WTC11 (cell line): ENCODE measurements around the gene SFRP2. TPM values are rescaled to one million over a fixed set of nuclear protein-coding genes. Genes with fewer than 3 reads are reported as not detected.

ENCODE experiments used
- ATAC-seq: fragments of 200-7000 bp; cut with Tn5 transposase; 2 replicates; pipeline ENCODE4 v1.10.0; 2021; ENCODE audit warnings: mild to moderate bottlenecking, moderate library complexity
- CTCF ChIA-PET: fragments of 300-600 bp; sonication (Branson Sonifier 250); formaldehyde crosslinking; loops from one replicate; lab custom pipeline; 2021; ENCODE audit warnings: antibody characterized with exemption; lab: Charles Lee
- POLR2A ChIA-PET: fragments of 350-600 bp; sonication (Branson Sonifier 250); formaldehyde crosslinking; loops from one replicate; lab custom pipeline; 2021; ENCODE audit warnings: antibody characterized with exemption; lab: Charles Lee
- DNase-seq: peaks from one replicate; pipeline ENCODE4 v3.0.0; 2021; ENCODE audit warnings: low spot score
- H3K27ac Mint-ChIP-seq: 2 replicates; pipeline ENCODE4 v1.8.0; 2021; ENCODE audit warnings: mixed read lengths
- H3K27me3 Mint-ChIP-seq: 2 replicates; pipeline ENCODE4 v1.8.0; 2021; ENCODE audit warnings: low read depth, mild to moderate bottlenecking, moderate library complexity, mixed read lengths
- H3K36me3 Mint-ChIP-seq: 2 replicates; pipeline ENCODE4 v1.8.0; 2021; ENCODE audit warnings: mixed read lengths
- H3K4me1 Mint-ChIP-seq: 2 replicates; pipeline ENCODE4 v1.8.0; 2022; ENCODE audit warnings: mixed read lengths
- H3K4me3 Mint-ChIP-seq: 2 replicates; pipeline ENCODE4 v1.8.0; 2021; ENCODE audit warnings: mild to moderate bottlenecking, moderate library complexity, mixed read lengths
- H3K9me3 Mint-ChIP-seq: 2 replicates; pipeline ENCODE4 v1.8.0; 2021; ENCODE audit warnings: mixed read lengths
- CBFB ChIP-seq: sonication (generic); formaldehyde crosslinking; IDR thresholded peaks from 2 replicates; pipeline ENCODE4 v1.8.1; 2022; ENCODE audit warnings: mild to moderate bottlenecking, low read depth, missing genetic modification reagents
- ETV6 ChIP-seq: sonication (generic); formaldehyde crosslinking; IDR thresholded peaks from 2 replicates; pipeline ENCODE4 v1.8.1; 2022; ENCODE audit warnings: mild to moderate bottlenecking, missing genetic modification reagents
- FOXK1 ChIP-seq: sonication (generic); formaldehyde crosslinking; IDR thresholded peaks from 2 replicates; pipeline ENCODE4 v1.8.0; 2022; ENCODE audit warnings: mild to moderate bottlenecking, moderate library complexity, missing genetic modification reagents
- GABPB1 ChIP-seq: sonication (generic); formaldehyde crosslinking; IDR thresholded peaks from 2 replicates; pipeline ENCODE4 v1.8.1; 2023; ENCODE audit warnings: mild to moderate bottlenecking, missing genetic modification reagents
- HMGA2 ChIP-seq: fragments of 250-450 bp; sonication (Bioruptor Pico); IDR thresholded peaks from 2 replicates; pipeline ENCODE4 v1.4.0; 2021; ENCODE audit warnings: mild to moderate bottlenecking, moderate library complexity
- MYBL2 ChIP-seq: sonication (generic); formaldehyde crosslinking; IDR thresholded peaks from 2 replicates; pipeline ENCODE4 v1.8.1; 2023; ENCODE audit warnings: mild to moderate bottlenecking, moderate library complexity, missing genetic modification reagents
- NFATC4 ChIP-seq: fragments of 250-450 bp; sonication (Bioruptor Pico); IDR thresholded peaks from 2 replicates; pipeline ENCODE4 v1.9.0; 2021; ENCODE audit warnings: mild to moderate bottlenecking
- SP1 ChIP-seq: sonication (generic); formaldehyde crosslinking; conservative IDR thresholded peaks from 2 replicates; pipeline ENCODE4 v1.8.1; 2022; ENCODE audit warnings: missing genetic modification reagents
- TCF7 ChIP-seq: sonication (generic); formaldehyde crosslinking; IDR thresholded peaks from 2 replicates; pipeline ENCODE4 v1.8.0; 2022; ENCODE audit warnings: mild to moderate bottlenecking, low read depth, missing genetic modification reagents, moderate library complexity
- ZBTB21 ChIP-seq: sonication (generic); formaldehyde crosslinking; IDR thresholded peaks from 2 replicates; pipeline ENCODE4 v1.8.1; 2023; ENCODE audit warnings: mild to moderate bottlenecking, missing genetic modification reagents, borderline replicate concordance
- ZNF138 ChIP-seq: sonication (generic); formaldehyde crosslinking; conservative IDR thresholded peaks from 2 replicates; pipeline ENCODE4 v1.8.1; 2022; ENCODE audit warnings: mild to moderate bottlenecking, moderate library complexity, missing genetic modification reagents
- ZNF232 ChIP-seq: sonication (generic); formaldehyde crosslinking; IDR thresholded peaks from 2 replicates; pipeline ENCODE4 v1.8.0; 2022; ENCODE audit warnings: mild to moderate bottlenecking, missing genetic modification reagents
- ZNF263 ChIP-seq: sonication (generic); formaldehyde crosslinking; IDR thresholded peaks from 2 replicates; pipeline ENCODE4 v1.8.1; 2022; ENCODE audit warnings: low read depth, mild to moderate bottlenecking, moderate library complexity, missing genetic modification reagents
- ZNF317 ChIP-seq: sonication (generic); formaldehyde crosslinking; IDR thresholded peaks from 2 replicates; pipeline ENCODE4 v1.8.1; 2023; ENCODE audit warnings: low read depth, mild to moderate bottlenecking, moderate library complexity, missing genetic modification reagents, borderline replicate concordance
- total RNA-seq: library from RNA; stranded (reverse); gene quantifications from 3 replicates; pipeline ENCODE4 v1.2.3, GENCODE V29; 2021
- TF ChIP-seq, protein P1 (sequence below): sonication (generic); formaldehyde crosslinking; IDR thresholded peaks from 2 replicates; pipeline ENCODE4 v1.8.0; 2022; ENCODE audit warnings: mild to moderate bottlenecking, missing genetic modification reagents
- TF ChIP-seq, protein P2 (sequence below): fragments of 250-450 bp; sonication (Bioruptor Pico); IDR thresholded peaks from 2 replicates; pipeline ENCODE4 v1.9.0; 2021; ENCODE audit warnings: mild to moderate bottlenecking, borderline replicate concordance
- TF ChIP-seq, protein P3 (sequence below): fragments of 250-450 bp; sonication (Bioruptor Pico); IDR thresholded peaks from 2 replicates; pipeline ENCODE4 v2.1.2; 2022; ENCODE audit warnings: mild to moderate bottlenecking, moderate library complexity
- TF ChIP-seq, protein P4 (sequence below): fragments of 200-600 bp; IDR thresholded peaks from 2 replicates; pipeline ENCODE4 v1.8.0; 2022; ENCODE audit warnings: antibody characterized with exemption
- TF ChIP-seq, protein P5 (sequence below): sonication (generic); formaldehyde crosslinking; IDR thresholded peaks from 2 replicates; pipeline ENCODE4 v1.8.0; 2022; ENCODE audit warnings: mild to moderate bottlenecking, missing genetic modification reagents

Gene SFRP2
- total RNA-seq, 1 experiment from 2014 or later = 417 TPM

DNA sequence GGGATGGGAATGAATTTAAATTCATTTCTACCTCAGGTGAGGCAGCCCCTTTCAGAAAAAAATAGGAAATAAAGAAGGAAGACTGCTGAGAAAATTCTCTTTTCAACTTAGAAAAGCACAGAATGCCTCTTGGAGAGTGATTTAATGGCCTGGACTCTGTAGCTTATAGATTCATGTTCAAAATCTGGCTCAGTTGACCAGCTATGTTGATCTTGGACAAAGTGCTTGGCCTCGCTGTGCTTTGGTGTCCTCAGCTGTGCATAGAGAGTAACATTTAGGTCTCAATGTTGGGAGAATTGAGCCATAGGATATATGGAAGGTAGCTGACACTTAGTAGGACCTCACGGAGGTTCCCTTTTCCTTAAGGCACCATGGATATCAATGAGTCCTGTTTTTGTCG, 49.7 kb upstream of the SFRP2 start:
- Mint-ChIP-seq H3K4me1 (no peaks in the 10 kb centered on the region), H3K9me3 (peaks cover 5% of the 10 kb centered on the region), H3K4me3 (no peak overlapping the region), H3K36me3 (no peaks in the 10 kb centered on the region), H3K27me3 (no peaks in the 10 kb centered on the region), H3K27ac (no peak overlapping the region)
- no peak for DNase-seq
- CTCF ChIA-PET = no interaction called here
- TF ChIP-seq NFATC4 (CRISPR knock-in tag) = no peak
- TF ChIP-seq CBFB (CRISPR knock-in tag) = no peak
- TF ChIP-seq TCF7 (CRISPR knock-in tag) = no peak
- TF ChIP-seq MYBL2 (CRISPR knock-in tag) = no peak
- TF ChIP-seq, protein P1, sequence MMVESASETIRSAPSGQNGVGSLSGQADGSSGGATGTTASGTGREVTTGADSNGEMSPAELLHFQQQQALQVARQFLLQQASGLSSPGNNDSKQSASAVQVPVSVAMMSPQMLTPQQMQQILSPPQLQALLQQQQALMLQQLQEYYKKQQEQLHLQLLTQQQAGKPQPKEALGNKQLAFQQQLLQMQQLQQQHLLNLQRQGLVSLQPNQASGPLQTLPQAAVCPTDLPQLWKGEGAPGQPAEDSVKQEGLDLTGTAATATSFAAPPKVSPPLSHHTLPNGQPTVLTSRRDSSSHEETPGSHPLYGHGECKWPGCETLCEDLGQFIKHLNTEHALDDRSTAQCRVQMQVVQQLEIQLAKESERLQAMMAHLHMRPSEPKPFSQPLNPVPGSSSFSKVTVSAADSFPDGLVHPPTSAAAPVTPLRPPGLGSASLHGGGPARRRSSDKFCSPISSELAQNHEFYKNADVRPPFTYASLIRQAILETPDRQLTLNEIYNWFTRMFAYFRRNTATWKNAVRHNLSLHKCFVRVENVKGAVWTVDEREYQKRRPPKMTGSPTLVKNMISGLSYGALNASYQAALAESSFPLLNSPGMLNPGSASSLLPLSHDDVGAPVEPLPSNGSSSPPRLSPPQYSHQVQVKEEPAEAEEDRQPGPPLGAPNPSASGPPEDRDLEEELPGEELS (CRISPR knock-in tag) = no peak
- TF ChIP-seq, protein P2, sequence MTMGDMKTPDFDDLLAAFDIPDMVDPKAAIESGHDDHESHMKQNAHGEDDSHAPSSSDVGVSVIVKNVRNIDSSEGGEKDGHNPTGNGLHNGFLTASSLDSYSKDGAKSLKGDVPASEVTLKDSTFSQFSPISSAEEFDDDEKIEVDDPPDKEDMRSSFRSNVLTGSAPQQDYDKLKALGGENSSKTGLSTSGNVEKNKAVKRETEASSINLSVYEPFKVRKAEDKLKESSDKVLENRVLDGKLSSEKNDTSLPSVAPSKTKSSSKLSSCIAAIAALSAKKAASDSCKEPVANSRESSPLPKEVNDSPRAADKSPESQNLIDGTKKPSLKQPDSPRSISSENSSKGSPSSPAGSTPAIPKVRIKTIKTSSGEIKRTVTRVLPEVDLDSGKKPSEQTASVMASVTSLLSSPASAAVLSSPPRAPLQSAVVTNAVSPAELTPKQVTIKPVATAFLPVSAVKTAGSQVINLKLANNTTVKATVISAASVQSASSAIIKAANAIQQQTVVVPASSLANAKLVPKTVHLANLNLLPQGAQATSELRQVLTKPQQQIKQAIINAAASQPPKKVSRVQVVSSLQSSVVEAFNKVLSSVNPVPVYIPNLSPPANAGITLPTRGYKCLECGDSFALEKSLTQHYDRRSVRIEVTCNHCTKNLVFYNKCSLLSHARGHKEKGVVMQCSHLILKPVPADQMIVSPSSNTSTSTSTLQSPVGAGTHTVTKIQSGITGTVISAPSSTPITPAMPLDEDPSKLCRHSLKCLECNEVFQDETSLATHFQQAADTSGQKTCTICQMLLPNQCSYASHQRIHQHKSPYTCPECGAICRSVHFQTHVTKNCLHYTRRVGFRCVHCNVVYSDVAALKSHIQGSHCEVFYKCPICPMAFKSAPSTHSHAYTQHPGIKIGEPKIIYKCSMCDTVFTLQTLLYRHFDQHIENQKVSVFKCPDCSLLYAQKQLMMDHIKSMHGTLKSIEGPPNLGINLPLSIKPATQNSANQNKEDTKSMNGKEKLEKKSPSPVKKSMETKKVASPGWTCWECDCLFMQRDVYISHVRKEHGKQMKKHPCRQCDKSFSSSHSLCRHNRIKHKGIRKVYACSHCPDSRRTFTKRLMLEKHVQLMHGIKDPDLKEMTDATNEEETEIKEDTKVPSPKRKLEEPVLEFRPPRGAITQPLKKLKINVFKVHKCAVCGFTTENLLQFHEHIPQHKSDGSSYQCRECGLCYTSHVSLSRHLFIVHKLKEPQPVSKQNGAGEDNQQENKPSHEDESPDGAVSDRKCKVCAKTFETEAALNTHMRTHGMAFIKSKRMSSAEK = no peak
- TF ChIP-seq ETV6 (CRISPR knock-in tag) = no peak
- TF ChIP-seq SP1 (CRISPR knock-in tag) = no peak
- TF ChIP-seq, protein P3, sequence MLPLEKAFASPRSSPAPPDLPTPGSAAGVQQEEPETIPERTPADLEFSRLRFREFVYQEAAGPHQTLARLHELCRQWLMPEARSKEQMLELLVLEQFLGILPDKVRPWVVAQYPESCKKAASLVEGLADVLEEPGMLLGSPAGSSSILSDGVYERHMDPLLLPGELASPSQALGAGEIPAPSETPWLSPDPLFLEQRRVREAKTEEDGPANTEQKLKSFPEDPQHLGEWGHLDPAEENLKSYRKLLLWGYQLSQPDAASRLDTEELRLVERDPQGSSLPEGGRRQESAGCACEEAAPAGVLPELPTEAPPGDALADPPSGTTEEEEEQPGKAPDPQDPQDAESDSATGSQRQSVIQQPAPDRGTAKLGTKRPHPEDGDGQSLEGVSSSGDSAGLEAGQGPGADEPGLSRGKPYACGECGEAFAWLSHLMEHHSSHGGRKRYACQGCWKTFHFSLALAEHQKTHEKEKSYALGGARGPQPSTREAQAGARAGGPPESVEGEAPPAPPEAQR = no peak
- TF ChIP-seq, protein P4, sequence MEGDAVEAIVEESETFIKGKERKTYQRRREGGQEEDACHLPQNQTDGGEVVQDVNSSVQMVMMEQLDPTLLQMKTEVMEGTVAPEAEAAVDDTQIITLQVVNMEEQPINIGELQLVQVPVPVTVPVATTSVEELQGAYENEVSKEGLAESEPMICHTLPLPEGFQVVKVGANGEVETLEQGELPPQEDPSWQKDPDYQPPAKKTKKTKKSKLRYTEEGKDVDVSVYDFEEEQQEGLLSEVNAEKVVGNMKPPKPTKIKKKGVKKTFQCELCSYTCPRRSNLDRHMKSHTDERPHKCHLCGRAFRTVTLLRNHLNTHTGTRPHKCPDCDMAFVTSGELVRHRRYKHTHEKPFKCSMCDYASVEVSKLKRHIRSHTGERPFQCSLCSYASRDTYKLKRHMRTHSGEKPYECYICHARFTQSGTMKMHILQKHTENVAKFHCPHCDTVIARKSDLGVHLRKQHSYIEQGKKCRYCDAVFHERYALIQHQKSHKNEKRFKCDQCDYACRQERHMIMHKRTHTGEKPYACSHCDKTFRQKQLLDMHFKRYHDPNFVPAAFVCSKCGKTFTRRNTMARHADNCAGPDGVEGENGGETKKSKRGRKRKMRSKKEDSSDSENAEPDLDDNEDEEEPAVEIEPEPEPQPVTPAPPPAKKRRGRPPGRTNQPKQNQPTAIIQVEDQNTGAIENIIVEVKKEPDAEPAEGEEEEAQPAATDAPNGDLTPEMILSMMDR = no peak
- TF ChIP-seq HMGA2 = no peak
- no peak for TF ChIP-seq FOXK1 (CRISPR knock-in tag)
- no peak for TF ChIP-seq ZBTB21 (CRISPR knock-in tag)
- TF ChIP-seq, protein P5, sequence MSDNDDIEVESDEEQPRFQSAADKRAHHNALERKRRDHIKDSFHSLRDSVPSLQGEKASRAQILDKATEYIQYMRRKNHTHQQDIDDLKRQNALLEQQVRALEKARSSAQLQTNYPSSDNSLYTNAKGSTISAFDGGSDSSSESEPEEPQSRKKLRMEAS (CRISPR knock-in tag) = no peak
- no peak for TF ChIP-seq ZNF317 (CRISPR knock-in tag)
- no peak for TF ChIP-seq GABPB1 (CRISPR knock-in tag)
- TF ChIP-seq ZNF138 (CRISPR knock-in tag) = no peak
- no peak for TF ChIP-seq ZNF263 (CRISPR knock-in tag)
- no peak for TF ChIP-seq ZNF232 (CRISPR knock-in tag)
- ATAC-seq = no peak
- POLR2A ChIA-PET = no interaction called here
